Measurements from ENCODE around the gene SULT1C3. TPM values are rescaled to one million over a fixed set of nuclear protein-coding genes. Genes with fewer than 3 reads are reported as not detected.
"Not testable (repeated sequence)": the region's sequence is repeated elsewhere in the genome, so short reads cannot be mapped to it uniquely, and the experiment has no call there.

The SULT1C3 gene
- total and polyA plus RNA-seq, 2 experiments from 2014 or later: not detected

DNA sequence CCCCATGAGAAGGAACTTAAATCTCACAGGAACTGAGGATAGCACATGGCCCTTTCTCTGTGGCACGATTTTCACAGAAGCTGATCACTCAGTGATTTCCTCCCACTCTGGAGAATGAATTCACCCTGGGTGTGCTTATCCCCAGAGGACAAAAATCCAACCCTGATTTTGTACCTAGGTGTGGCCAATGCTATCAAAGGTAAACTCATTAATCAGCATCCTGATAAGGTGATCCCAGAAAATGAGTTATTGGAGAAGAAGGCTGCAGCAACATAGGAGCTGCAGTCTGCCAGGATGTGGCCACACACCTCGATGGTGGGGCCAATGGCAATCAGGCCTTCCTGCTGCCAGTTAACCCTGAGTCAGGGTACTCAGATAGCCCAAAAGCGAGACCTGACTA, 40.7 kb downstream of the SULT1C3 start:
- TF ChIP-seq, protein P1, sequence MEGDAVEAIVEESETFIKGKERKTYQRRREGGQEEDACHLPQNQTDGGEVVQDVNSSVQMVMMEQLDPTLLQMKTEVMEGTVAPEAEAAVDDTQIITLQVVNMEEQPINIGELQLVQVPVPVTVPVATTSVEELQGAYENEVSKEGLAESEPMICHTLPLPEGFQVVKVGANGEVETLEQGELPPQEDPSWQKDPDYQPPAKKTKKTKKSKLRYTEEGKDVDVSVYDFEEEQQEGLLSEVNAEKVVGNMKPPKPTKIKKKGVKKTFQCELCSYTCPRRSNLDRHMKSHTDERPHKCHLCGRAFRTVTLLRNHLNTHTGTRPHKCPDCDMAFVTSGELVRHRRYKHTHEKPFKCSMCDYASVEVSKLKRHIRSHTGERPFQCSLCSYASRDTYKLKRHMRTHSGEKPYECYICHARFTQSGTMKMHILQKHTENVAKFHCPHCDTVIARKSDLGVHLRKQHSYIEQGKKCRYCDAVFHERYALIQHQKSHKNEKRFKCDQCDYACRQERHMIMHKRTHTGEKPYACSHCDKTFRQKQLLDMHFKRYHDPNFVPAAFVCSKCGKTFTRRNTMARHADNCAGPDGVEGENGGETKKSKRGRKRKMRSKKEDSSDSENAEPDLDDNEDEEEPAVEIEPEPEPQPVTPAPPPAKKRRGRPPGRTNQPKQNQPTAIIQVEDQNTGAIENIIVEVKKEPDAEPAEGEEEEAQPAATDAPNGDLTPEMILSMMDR (IDR thresholded peaks at IDR 0.05; ENCODE audit: low read depth, low read length): no peak
- Histone ChIP-seq H3K27ac (no peak overlapping the region), H3K4me1 (ENCODE audit: low read depth) (no peaks in the 10 kb centered on the region), H3K36me3 (no peaks in the 10 kb centered on the region), H3K9me3 (ENCODE audit: low read depth) (no peaks in the 10 kb centered on the region), H3K27me3 (no peaks in the 10 kb centered on the region), H3K4me3 (no peak overlapping the region)
- DNase-seq (ENCODE audit: low read depth in 1 of 2, low spot score in 1 of 2): no peak

DNA sequence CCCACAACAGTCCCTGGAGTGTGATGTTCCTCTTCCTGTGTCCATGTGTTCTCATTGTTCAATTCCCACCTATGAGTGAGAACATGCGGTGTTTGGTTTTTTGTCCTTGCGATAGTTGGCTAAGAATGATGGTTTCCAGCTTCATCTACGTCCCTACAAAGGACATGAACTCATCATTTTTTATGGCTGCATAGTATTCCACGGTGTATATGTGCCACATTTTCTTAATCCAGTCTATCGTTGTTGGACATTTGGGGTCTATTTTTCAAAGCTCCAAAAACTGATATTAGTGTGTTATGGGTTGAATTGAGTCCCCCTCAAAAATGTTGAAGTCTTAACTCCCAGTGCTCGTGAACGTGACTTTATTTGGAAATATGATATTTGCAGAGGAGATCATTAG, 44.8 kb downstream of the SULT1C3 start:
- DNase-seq (ENCODE audit: low read depth in 1 of 2, low spot score in 1 of 2); H3K27ac ChIP-seq; H3K36me3 ChIP-seq; H3K27me3 ChIP-seq; H3K9me3 ChIP-seq (ENCODE audit: low read depth); H3K4me3 ChIP-seq: not testable (repeated sequence)
- H3K4me1 ChIP-seq (ENCODE audit: low read depth): peaks cover 11% of the 10 kb centered on the region

DNA sequence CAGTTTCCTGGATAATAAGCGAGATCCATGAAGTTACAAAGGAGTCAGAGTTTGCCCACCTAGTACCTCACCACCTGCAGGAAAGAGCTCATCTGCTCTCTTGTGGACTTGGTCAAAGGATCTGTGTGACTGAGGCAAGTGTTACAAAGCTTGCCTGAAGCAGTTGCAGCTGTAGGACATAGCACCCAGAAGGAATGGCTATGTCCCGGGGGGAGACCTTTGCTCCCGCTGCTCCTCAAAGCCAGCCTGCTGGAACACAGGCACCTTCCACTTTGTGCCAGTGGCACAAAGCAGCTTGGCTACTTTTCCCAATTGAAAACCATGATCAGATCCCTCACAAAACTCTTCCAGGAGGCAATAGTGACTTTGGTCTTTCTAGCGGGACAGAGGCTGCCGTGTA, 45.8 kb downstream of the SULT1C3 start:
- Histone ChIP-seq H3K36me3 (no peaks in the 10 kb centered on the region), H3K9me3 (ENCODE audit: low read depth) (no peaks in the 10 kb centered on the region), H3K4me3 (no peak overlapping the region), H3K27me3 (no peaks in the 10 kb centered on the region), H3K27ac (no peak overlapping the region), H3K4me1 (ENCODE audit: low read depth) (peaks cover 11% of the 10 kb centered on the region)
- DNase-seq (ENCODE audit: low read depth in 1 of 2, low spot score in 1 of 2): no peak
- TF ChIP-seq, protein P1 (IDR thresholded peaks at IDR 0.05; ENCODE audit: low read depth, low read length): no peak

DNA sequence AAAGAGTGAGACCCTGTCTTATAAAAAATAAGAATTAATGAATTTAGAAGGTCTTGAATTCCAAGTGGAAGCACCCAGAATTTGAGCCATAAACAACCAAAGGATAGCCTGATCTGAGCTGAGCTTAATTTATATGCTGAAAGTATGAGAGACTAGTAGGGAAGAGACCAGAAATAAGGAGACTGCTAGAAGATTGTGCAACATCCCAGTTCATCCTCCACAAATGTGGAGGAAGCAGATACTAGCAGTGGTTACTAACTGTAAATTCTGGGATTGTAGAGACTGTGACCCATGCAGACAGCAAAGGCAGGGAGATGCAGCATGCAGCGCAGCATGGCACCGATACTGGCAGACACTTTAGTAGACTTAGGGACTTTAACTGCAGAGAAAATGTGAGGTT, 47.4 kb downstream of the SULT1C3 start:
- H3K4me1 ChIP-seq (ENCODE audit: low read depth): peaks cover 11% of the 10 kb centered on the region
- H3K27ac ChIP-seq: no peak overlapping the region
- H3K36me3 ChIP-seq: no peaks in the 10 kb centered on the region
- TF ChIP-seq, protein P1 (IDR thresholded peaks at IDR 0.05; ENCODE audit: low read depth, low read length): no peak
- DNase-seq (ENCODE audit: low read depth in 1 of 2, low spot score in 1 of 2): peak in 1 of 2 donors; percentile 14
- H3K4me3 ChIP-seq: no peak overlapping the region
- H3K27me3 ChIP-seq: no peaks in the 10 kb centered on the region
- H3K9me3 ChIP-seq (ENCODE audit: low read depth): no peaks in the 10 kb centered on the region

DNA sequence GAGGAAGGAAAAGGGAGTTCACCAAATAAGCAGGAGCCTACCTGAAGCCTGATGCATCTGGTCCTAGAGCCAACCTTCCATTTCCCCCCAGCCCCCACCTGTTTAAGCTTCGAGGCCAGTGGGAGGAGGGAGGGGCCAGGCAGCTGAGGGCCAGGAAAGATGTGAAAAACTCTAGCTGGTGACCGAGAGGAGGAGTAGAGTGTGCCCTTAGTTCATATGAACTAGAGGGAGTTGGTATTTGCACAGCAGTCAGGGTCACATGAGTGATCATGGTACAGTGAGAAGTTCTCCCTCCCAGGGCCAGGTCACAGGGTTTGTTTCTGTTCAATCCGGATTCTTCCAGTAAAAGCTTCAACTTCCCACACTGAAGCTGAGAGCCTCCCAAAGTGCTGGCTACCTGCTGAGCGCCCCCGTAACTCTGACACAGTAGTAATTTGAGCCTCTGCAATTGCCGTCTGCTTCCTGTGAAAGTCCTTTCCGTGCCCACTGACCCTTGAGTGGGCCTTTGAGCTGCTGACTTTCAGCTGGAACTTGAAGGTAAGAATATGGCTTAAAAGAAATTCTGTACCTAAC, 48.9 kb downstream of the SULT1C3 start, which contains the start of gene SULT1C2:
SULT1C2 (plus strand) TSS at position 362 of the 573 bp plus-strand sequence. CDS start 4,773 bp downstream, outside the sequence.
- Histone ChIP-seq H3K4me1 (ENCODE audit: low read depth) (peaks cover 11% of the 10 kb centered on the region), H3K36me3 (no peaks in the 10 kb centered on the region), H3K4me3 (no peak within 1 kb of the TSS), H3K27ac (peak within 1 kb of the TSS; percentile 81), H3K27me3 (no peaks in the 10 kb centered on the region), H3K9me3 (ENCODE audit: low read depth) (no peaks in the 10 kb centered on the region)
- TF ChIP-seq, protein P1 (IDR thresholded peaks at IDR 0.05; ENCODE audit: low read depth, low read length): no peak
- DNase-seq (ENCODE audit: low read depth in 1 of 2, low spot score in 1 of 2): peak in 1 of 2 donors; percentile 72

DNA sequence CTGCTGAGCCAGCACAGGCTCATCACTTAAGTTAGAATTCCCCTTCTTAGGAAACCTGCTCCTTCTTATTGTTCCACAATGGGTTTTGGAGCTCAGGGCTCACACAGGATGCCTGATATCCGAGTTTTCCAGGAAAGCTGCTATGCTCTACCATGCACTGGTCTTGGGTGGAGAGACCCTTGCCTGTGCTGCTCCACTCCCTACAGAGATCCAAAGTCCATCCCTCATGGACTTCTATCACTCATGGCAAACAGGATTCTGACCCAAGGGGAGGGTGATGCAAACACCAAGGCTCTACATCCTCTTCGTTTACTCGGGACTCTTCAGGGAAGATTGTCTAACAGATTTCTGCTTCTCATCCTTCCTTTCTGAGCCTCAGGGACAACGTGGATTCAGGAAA, 54.1 kb downstream of the SULT1C3 start:
- H3K27me3 ChIP-seq: no peaks in the 10 kb centered on the region
- peaks cover 5% of the 10 kb centered on the region for H3K4me1 ChIP-seq (ENCODE audit: low read depth)
- TF ChIP-seq, protein P1 (IDR thresholded peaks at IDR 0.05; ENCODE audit: low read depth, low read length): no peak
- DNase-seq (ENCODE audit: low read depth in 1 of 2, low spot score in 1 of 2): no peak
- no peaks in the 10 kb centered on the region for H3K36me3 ChIP-seq
- no peaks in the 10 kb centered on the region for H3K9me3 ChIP-seq (ENCODE audit: low read depth)
- no peak overlapping the region for H3K4me3 ChIP-seq
- H3K27ac ChIP-seq: no peak overlapping the region
